Astrocyte (in vitro differentiated cells and primary cell): Measurements from ENCODE around the gene KCNE5.
"Not testable (repeated sequence)": the region's sequence is repeated elsewhere in the genome, so short reads cannot be mapped to it uniquely, and the experiment has no call there.

Experiments
- CTCF ChIP-seq: IDR thresholded peaks from 2 replicates; pipeline ENCODE4 v1.5.1; 2011; ENCODE audit warnings: low read depth, mild to moderate bottlenecking, inconsistent platforms, low read length, moderate library complexity; ENCODE audit not compliant: insufficient read depth
- EZH2 ChIP-seq: IDR thresholded peaks from 2 replicates; pipeline ENCODE4 v1.6.1; 2012; ENCODE audit warnings: mild to moderate bottlenecking, low read length, inconsistent platforms; ENCODE audit not compliant: insufficient read depth

- not testable (repeated sequence) for TF ChIP-seq EZH2, CTCF
Observed at GRCh38 chrX:109657364-109657763, 32.4 kb upstream of the KCNE5 start.
